Endothelial cell of umbilical vein (primary cell): Measurements from ENCODE around the gene KCTD1.

Source experiments
- EZH2 ChIP-seq: IDR thresholded peaks from 2 replicates; pipeline ENCODE4 v1.6.1; 2012; ENCODE audit warnings: borderline replicate concordance, low read depth, mild to moderate bottlenecking, moderate library complexity, low read length, inconsistent platforms; ENCODE audit not compliant: severe bottlenecking
- JUN ChIP-seq: IDR thresholded peaks from 2 replicates; pipeline ENCODE4 v1.6.1; 2011; ENCODE audit warnings: borderline replicate concordance, low read depth; ENCODE audit not compliant: insufficient read length, insufficient read depth
- MYC ChIP-seq: IDR thresholded peaks from one replicate; pipeline ENCODE4 v1.6.1; 2011; ENCODE audit warnings: mild to moderate bottlenecking, low read depth, low read length
- POLR2A ChIP-seq: IDR thresholded peaks from 2 replicates; pipeline ENCODE4 v1.6.1; 2012; ENCODE audit warnings: low read depth, mild to moderate bottlenecking, control low read depth, low read length
- TF ChIP-seq, protein P1 (sequence below), 2 donors: IDR thresholded peaks; 1 replicate in 1 of 2; 2 replicates in 1 of 2; pipeline ENCODE4 v1.5.1; 2011; ENCODE audit warnings: low read length in 2 of 2, mild to moderate bottlenecking in 2 of 2, moderate library complexity in 2 of 2, control low read depth in 1 of 2, inconsistent platforms in 1 of 2, low read depth in 1 of 2; ENCODE audit not compliant: insufficient read depth in 1 of 2; ENCODE audit errors: extremely low read depth in 1 of 2
- TF ChIP-seq, protein P2 (sequence below): IDR thresholded peaks from 2 replicates; pipeline ENCODE4 v1.6.1; 2011; ENCODE audit not compliant: insufficient read depth, insufficient read length

DNA sequence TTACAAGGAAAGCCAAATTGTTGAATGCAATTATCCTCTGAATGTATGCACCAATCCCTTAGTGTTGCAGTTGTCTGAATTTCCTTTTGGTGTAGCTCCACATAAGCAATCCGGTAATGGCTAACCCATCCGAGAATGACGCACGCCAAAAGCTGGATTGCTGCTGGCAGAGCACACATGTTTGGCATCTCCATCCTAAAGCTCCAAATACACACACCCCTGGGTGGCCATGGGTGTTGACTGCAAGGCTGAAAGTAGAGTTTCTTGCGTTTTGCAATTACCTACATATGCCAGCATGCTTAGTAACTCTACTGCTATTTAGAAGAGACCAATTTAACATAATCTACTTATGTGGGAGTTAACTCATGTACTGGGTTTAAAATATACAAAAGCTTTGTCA, 53.1 kb downstream of the KCTD1 start:
- TF ChIP-seq, protein P1, sequence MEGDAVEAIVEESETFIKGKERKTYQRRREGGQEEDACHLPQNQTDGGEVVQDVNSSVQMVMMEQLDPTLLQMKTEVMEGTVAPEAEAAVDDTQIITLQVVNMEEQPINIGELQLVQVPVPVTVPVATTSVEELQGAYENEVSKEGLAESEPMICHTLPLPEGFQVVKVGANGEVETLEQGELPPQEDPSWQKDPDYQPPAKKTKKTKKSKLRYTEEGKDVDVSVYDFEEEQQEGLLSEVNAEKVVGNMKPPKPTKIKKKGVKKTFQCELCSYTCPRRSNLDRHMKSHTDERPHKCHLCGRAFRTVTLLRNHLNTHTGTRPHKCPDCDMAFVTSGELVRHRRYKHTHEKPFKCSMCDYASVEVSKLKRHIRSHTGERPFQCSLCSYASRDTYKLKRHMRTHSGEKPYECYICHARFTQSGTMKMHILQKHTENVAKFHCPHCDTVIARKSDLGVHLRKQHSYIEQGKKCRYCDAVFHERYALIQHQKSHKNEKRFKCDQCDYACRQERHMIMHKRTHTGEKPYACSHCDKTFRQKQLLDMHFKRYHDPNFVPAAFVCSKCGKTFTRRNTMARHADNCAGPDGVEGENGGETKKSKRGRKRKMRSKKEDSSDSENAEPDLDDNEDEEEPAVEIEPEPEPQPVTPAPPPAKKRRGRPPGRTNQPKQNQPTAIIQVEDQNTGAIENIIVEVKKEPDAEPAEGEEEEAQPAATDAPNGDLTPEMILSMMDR (IDR thresholded peaks at IDR 0.05; ENCODE audit: extremely low read depth in 1 of 2, insufficient read depth in 1 of 2, low read depth in 1 of 2, low read length in 2 of 2), result no peak
- TF ChIP-seq POLR2A (no peak), EZH2 (no peak), JUN (no peak), MYC (no peak)
- TF ChIP-seq, protein P2, sequence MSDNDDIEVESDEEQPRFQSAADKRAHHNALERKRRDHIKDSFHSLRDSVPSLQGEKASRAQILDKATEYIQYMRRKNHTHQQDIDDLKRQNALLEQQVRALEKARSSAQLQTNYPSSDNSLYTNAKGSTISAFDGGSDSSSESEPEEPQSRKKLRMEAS, result no peak
